DMS79 treated with DMSO at 0.1 percent for 48 hours (cell line): Measurements from ENCODE around the gene BRPF1.

ENCODE experiments used
- DNase-seq: peaks from one replicate; lab custom pipeline; 2025; lab: John Stamatoyannopoulos, UW

Gene BRPF1

GRCh38 chr3:9732080-9732739 lies 675 bp downstream of the BRPF1 start:
- DNase-seq, result peak; percentile 3

DNA sequence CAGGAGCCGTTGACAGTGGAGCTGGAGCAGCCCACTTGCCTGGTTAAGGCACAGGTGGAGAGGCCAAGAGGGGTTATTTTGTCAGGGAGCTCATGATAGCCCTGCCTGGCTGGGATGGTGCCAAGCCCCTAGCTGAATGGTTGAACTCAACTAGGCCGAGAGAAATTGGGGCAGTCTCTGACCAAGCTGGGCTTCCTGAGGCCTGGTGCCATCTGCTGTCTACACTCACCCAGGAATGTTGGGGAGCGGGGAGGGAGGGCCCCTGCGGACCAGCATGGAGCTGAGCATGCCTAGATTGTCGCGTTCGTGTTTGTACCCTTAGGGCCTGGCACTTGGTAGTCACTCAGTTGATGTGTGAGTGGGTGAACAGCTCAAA lies 1.2 kb downstream of the BRPF1 start:
- no peak for DNase-seq

GRCh38 chr3:9736831-9737230 lies 5.3 kb downstream of the BRPF1 start:
- DNase-seq, result no peak

DNA sequence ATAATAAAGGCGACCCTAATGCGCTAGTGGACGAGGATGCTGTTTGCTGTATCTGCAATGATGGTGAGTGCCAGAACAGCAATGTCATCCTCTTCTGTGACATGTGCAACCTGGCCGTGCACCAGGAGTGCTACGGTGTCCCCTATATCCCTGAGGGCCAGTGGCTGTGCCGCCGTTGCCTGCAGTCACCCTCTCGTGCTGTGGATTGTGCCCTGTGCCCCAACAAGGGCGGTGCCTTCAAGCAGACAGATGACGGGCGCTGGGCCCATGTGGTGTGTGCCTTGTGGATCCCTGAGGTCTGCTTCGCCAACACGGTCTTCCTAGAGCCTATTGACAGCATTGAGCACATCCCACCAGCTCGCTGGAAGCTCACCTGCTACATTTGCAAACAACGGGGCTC lies 7.6 kb downstream of the BRPF1 start:
- DNase-seq, result no peak

GRCh38 chr3:9742560-9742959 lies 11.0 kb downstream of the BRPF1 start:
- no peak for DNase-seq

GRCh38 chr3:9743548-9743947 lies 12.0 kb downstream of the BRPF1 start:
- no peak for DNase-seq

DNA sequence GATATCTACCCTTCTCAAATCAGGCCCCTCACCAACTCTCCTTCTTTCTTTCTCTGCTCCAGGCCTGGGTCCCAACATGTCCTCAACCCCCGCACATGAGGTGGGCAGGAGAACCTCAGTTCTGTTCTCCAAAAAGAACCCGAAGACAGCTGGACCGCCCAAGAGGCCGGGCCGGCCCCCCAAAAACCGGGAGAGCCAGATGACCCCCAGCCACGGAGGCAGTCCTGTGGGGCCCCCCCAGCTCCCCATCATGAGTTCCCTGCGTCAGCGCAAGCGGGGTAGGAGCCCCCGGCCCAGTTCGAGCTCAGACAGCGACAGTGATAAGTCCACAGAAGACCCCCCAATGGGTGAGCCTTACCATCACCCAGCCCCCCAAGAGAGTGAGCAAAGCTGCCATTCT lies 12.6 kb downstream of the BRPF1 start:
- DNase-seq, result no peak

- no peak for DNase-seq
Measured at GRCh38 chr3:9745521-9745920, 14.0 kb downstream of the BRPF1 start.

DNA sequence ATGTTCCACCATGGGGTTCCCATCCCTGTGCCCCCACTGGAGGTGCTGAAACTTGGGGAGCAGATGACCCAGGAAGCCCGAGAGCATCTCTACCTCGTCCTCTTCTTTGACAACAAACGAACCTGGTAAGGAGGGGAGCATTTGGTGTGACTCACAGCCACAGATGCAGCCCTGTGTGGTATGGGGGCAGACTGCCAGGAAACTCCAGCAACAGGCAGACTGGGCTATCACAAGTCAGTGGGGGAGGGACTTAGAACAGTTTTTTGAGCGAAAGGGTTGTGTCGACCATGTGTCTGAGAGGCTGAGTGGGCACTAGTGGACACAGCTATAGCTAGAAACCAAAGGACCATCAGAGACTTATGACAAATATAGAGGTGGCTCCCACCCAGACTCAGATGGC lies 14.8 kb downstream of the BRPF1 start:
- no peak for DNase-seq

GRCh38 chr3:9747267-9747666 lies 15.7 kb downstream of the BRPF1 start:
- no peak for DNase-seq

DNA sequence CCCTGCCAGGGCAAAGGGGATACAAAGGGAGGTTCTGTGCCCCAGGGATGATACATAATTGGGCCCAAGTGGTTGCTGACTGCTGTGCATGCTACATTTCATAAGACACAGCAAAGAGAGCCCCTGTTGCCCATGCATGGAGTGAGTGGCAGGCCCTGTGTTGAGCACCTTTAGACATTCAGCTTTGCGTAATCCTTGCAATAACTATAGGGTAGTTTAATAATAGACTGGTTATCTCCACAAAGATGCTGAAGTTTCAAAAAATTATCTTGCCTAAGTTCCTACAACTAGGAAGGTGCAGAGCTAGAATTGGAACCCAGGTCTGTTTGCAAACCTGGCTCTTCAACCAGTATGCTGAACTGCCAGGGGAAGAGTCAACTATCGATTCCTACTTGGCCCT lies 16.5 kb downstream of the BRPF1 start:
- no peak for DNase-seq

DNA sequence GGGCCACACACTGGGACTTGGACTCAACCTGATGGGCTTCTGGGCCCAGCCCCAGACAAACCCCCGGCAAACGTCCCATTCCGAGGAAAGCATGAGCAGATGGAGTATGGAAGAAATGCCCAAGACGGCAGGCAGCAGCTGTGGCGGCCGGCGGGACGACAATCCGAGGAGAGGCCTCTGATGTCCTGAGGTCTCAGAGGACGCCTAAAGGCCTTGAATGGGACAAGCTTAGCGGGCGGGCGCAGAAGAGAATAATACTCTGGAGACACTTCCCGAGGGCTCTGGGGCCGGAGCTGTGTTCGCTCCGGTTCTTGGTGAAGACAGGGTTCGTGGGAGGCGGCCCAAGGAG lies 17.7 kb downstream of the BRPF1 start:
- no peak for DNase-seq

GRCh38 chr3:9749645-9750555 lies 18.4 kb downstream of the BRPF1 start, which contains the start of gene OGG1:
OGG1 (plus strand) TSS chr3:9749952; CDS start chr3:9750287, 335 bp downstream.
- peak; percentile 83 for DNase-seq

DNA sequence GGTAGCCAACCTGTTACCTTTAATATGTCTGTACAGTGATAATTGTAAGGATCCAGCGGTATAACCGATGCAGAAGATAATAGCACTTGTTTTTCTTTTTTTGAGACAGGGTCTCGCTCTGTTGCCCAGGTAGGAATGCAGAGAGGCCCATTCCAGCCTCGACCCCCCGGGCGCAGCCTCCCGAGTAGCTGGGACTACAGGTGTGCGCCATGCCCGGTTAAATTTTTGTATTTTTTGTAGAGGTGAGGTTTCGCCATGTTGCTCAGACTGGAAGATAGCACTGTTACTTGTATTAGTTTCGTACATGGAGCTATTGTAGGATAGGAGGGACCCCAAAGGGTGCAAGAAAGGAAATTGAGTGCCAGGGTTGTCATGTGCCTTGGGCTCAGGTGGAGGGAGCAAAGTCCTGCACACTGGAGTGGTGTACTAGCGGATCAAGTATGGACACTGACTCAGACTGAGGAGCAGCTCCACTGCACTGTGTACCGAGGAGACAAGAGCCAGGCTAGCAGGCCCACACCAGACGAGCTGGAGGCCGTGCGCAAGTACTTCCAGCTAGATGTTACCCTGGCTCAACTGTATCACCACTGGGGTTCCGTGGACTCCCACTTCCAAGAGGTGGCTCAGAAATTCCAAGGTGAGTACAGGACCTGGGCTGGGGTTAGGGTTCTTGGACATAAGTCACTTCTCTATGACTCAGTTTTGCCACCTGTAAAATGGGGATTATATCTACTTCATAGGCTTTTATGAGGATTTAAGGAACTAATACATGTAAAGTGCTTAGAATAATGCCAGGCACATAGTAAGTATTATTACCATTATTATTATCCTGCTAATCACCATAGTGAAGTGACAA lies 19.2 kb downstream of the BRPF1 start:
- no peak for DNase-seq

DNA sequence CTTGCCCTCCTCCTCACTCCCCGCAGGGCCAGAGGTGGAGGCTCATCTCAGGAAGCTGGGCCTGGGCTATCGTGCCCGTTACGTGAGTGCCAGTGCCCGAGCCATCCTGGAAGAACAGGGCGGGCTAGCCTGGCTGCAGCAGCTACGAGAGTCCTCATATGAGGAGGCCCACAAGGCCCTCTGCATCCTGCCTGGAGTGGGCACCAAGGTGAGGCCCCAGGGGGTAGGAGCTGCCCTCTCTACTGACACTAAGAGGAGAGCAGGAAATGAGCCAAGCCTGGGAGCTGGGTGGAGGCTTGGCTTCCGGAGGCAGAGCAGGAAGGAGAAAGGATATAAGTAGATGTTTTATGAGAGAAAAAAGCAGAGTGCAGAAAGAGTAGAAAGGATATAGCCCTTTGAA lies 23.1 kb downstream of the BRPF1 start:
- DNase-seq, result no peak

DNA sequence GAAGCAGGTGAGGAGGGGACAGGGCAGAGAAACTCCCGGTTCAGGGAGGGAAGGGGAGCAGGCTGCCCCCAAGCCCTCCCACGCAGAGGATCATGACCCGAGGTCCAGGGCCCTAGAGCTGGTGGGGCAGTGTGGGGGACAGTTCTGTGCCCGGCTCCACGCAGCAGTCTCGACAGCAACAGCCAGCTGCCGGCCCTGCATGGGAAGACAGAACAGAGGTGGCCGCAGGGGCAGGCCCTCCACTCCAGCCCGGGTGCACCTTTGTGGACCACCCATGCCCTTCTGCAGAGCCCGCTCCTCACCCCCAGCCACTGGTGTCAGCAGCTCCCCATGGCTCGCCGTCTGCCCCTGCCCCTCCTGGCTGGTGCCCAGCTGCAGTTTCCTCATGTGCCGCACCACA lies 25.9 kb downstream of the BRPF1 start:
- DNase-seq, result no peak

DNA sequence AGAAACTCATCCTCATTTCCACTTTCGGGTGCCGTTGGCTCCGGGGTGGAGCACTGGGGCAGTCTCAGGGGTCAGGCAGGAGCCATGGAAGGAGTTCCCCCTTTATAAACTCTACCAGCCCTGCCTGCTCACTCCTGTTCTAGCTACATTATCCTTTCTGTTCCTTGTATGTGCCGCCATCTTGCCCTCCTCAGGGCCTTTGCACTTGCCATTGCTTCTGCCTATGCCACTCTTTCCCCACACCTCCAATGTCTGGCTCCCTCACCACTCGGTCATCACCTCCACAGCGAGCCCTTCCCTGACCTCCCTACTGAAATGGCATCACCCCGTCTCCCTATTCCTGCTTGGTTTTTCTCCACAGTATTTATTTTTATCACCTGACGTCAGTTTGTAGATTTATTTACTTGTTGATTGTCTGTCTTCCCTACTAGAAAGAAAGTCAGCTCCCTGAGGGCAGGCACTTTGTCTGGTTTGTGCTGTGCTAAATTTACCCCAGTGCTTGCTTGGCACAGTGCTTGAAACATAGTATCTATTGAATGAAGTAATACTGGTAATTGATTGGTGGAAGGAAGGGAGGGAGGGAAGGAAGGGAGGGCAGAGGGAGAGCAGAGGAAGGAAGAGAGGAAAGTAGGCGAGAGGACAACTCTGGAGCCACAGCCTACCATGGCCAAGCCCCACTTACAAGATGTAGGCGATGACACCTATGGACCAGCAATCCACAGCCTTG lies 29.4 kb downstream of the BRPF1 start:
- DNase-seq, result no peak

- DNase-seq, result no peak
Measured at GRCh38 chr3:9761919-9762318, 30.4 kb downstream of the BRPF1 start.

DNA sequence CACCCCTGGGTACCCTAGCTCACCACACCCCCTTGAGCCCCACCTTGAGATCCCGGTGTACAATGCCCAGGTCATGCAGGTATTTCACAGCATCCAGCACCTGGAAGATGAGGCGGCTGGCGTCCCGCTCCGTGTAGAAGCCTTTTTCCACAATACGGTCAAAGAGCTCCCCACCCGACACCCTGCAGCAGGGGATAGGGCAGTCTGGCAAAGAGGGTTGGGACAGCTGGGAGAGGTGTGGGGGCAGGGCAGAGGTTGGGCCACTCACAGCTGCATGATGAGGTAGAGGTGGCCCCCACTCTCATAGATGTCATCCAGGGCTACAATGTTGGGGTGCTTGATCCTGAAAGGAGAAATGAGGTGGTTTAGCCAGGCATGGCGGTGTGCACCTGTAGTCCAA lies 31.3 kb downstream of the BRPF1 start:
- no peak for DNase-seq

- DNase-seq, result no peak
Measured at GRCh38 chr3:9765865-9766264, 34.3 kb downstream of the BRPF1 start.

- no peak for DNase-seq
Measured at GRCh38 chr3:9767418-9767817, 35.9 kb downstream of the BRPF1 start.
